Astrocyte (in vitro differentiated cells and primary cell): ENCODE results near the gene EFCAB6.

Source experiments
- CTCF ChIP-seq: IDR thresholded peaks from 2 replicates; pipeline ENCODE4 v1.5.1; 2011; ENCODE audit warnings: low read depth, mild to moderate bottlenecking, inconsistent platforms, low read length, moderate library complexity; ENCODE audit not compliant: insufficient read depth
- EZH2 ChIP-seq: IDR thresholded peaks from 2 replicates; pipeline ENCODE4 v1.6.1; 2012; ENCODE audit warnings: mild to moderate bottlenecking, low read length, inconsistent platforms; ENCODE audit not compliant: insufficient read depth

GRCh38 chr22:43860831-43861230 lies 48.7 kb upstream of the EFCAB6 start:
- no peak for TF ChIP-seq CTCF
- TF ChIP-seq EZH2: no peak
